GM12874 (cell line): ENCODE data around the gene MX1.

Experiments
- TF ChIP-seq, protein P1 (sequence below): IDR thresholded peaks from 2 replicates; pipeline ENCODE4 v1.5.1; 2011; ENCODE audit warnings: low read depth, mild to moderate bottlenecking, control low read depth, low read length, moderate library complexity; ENCODE audit not compliant: insufficient read depth

MX1 gene

DNA sequence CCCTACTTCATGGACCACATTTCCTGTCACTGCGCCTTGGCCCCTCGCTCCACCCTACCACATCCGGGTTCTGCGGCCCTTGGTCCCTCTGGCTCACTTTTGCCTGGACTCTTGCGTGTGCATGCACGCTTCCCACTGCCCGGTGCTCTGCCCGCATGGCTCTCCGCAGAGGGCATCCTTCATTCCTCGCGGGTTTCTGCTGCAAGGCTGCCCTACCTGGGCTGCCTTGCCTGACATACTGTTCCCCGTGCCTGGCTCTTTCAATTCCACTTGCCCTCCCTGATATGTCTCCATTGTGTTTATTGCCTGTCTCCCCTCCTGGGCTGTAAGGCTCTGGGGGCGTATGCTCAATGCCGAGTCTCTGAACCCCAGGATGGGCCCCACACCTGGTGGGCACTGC lies 37.8 kb upstream of the MX1 start:
- TF ChIP-seq, protein P1, sequence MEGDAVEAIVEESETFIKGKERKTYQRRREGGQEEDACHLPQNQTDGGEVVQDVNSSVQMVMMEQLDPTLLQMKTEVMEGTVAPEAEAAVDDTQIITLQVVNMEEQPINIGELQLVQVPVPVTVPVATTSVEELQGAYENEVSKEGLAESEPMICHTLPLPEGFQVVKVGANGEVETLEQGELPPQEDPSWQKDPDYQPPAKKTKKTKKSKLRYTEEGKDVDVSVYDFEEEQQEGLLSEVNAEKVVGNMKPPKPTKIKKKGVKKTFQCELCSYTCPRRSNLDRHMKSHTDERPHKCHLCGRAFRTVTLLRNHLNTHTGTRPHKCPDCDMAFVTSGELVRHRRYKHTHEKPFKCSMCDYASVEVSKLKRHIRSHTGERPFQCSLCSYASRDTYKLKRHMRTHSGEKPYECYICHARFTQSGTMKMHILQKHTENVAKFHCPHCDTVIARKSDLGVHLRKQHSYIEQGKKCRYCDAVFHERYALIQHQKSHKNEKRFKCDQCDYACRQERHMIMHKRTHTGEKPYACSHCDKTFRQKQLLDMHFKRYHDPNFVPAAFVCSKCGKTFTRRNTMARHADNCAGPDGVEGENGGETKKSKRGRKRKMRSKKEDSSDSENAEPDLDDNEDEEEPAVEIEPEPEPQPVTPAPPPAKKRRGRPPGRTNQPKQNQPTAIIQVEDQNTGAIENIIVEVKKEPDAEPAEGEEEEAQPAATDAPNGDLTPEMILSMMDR = no peak

DNA sequence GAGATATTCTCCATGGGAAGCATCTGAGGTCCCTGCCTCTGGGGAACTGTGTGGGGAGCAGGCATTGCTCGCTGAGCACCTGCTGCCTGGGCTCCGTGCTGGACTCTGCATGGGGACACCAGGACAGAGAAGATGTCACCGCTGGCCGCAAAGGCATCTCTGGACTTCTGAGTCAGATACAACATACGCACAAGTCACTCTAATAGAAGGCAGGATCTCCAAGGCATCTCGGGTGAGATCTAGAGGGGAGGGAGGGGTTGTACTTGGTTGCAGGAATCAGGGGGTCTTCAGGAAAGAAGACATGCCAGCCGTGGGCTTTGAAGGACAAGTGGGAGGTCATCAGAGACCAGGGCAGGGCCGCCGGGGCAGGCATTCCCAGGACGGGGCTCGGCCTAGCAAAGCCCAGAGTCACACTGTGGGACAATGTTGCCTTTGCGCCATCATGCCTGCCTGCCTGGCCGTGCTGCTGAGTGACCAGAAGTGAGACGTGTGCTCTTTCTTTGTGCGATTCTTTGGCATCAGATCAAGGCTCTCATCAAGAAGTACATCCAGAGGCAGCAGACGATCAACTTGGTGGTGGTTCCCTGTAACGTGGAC lies 35.9 kb upstream of the MX1 start:
- TF ChIP-seq, protein P1 = no peak

- TF ChIP-seq, protein P1 = no peak
Measured at GRCh38 chr21:41393876-41394465, 32.1 kb upstream of the MX1 start.

GRCh38 chr21:41396558-41397075 lies 29.4 kb upstream of the MX1 start:
- TF ChIP-seq, protein P1 = no peak

- TF ChIP-seq, protein P1 = no peak
Measured at GRCh38 chr21:41397471-41397891, 28.6 kb upstream of the MX1 start.

DNA sequence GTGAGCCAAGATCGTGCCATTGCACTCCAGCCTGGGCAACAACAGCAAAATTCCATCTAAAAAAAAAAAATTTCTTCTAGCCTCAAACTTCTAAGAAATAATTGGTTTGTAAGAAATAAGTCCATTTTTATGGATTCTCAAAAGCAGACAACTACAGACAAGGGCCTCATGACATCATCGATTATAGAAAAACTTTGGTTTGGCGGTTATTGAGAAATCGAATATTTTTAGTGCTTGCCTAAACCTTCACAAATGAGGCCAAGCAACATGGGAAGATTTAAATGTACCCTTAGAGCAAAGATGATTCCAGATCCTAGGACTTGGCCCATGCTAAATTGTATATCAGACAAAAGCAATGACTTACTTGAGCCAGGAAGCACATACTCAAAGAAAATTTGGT lies 27.8 kb upstream of the MX1 start:
- TF ChIP-seq, protein P1 = no peak

- TF ChIP-seq, protein P1 = no peak
Measured at GRCh38 chr21:41398831-41399230, 27.2 kb upstream of the MX1 start.
